NOMO-1 (cell line): Measurements from ENCODE around the gene ZNF76.
A peak's percentile ranks its signal among the peaks of the same experiment; 100 is the strongest.
"Not testable (repeated sequence)": the region's sequence is repeated elsewhere in the genome, so short reads cannot be mapped to it uniquely, and the experiment has no call there.

Experiments
- DNase-seq, 2 experiments: peaks; one replicate each; lab custom pipeline; 2025; ENCODE audit not compliant: unreplicated experiment in 2 of 2; lab: John Stamatoyannopoulos, UW

The ZNF76 gene

DNA sequence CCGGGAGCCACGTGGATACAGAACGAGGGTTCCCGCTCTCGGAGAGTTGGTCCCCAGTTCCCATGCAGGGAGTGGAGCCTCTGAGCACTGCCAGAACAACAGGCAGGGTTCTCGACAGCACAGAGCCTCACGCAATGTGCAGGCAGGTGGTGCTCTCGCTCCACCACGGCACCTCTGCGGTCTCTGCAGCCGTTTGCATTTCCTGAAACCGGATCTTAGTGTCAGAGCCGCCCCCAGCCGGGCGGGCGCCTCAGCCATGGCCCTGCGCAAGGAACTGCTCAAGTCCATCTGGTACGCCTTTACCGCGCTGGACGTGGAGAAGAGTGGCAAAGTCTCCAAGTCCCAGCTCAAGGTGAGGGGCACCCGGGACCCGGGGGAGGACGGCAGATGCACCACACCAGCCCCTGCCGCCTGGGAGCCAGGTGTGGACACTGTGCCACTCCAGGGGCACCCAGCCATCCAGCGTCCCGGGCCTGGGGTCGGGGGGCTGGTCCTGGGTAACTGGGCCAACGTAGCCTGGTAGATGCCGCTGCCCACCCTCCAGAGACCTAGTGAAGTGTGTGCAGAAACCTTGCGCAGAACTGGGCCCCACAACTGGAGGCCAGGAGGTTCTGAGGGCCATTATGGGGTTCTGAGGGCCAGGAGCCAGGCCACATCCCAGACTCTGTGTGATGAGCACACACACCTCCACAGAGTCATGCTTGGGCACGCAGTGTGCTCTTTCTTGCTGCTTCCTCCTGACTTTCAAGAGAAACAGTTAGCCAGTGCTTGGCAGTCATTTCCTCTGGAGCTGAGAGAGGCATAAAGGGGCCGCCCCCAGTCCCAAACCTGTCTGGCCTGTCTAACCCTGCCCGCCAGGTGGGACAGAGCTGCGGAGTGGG, 38.3 kb downstream of the ZNF76 start, which contains the start of gene DEF6:
DEF6 (plus strand) TSS at position 218 of the 881 bp plus-strand sequence; CDS start at position 257, 39 bp downstream.
- peak; percentile 91 to 93 for DNase-seq

GRCh38 chr6:35298625-35299140, 39.1 kb downstream of the ZNF76 start:
- peak; percentile 7 to 18 for DNase-seq

DNA sequence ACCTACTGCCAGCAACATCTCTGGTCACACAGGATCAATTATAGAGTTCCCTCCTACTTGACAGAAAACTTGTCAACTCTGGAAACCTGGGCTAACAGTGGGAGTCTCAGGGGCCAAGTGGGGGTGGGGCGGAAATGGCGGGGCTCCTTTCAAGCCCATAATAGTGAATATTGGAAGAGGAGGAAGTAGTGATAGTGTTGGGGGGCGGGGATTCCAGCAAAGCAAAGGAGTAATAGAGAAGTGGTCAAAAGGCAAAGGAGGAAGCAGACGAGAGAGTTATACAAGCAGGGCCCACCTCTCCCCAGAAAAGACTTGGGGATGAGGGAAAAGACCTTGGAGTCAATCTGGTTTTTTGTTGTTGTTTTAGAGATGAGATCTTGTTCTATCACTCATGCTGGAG, 40.1 kb downstream of the ZNF76 start:
- peak; percentile 93 to 94 for DNase-seq

DNA sequence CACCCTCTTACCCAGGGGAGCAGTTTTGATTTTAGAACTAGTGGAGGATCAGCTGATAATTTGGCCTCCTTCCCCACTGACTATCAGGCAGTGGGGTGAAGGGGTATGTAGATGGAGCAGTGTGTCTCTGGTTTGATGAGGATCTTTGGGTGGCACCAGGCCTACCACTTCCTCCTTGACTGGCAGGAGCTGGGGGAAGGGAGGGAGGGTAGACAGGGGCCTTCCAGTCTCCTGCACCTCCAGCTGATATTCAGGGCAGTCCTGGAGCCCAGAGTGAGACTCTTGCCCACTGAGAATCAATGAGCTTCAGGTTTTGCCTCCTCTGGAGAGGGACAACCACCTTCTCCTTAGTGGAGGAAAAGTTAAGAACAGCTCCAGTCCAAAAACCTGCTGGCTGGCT, 41.3 kb downstream of the ZNF76 start:
- DNase-seq, result no peak

- peak; percentile 81 to 91 for DNase-seq
These were observed 43.2 kb downstream of the ZNF76 start for GRCh38 chr6:35302604-35303241.

- DNase-seq, result no peak
These were observed 44.8 kb downstream of the ZNF76 start for GRCh38 chr6:35304299-35304698.

GRCh38 chr6:35305117-35305516, 45.6 kb downstream of the ZNF76 start:
- no peak for DNase-seq

DNA sequence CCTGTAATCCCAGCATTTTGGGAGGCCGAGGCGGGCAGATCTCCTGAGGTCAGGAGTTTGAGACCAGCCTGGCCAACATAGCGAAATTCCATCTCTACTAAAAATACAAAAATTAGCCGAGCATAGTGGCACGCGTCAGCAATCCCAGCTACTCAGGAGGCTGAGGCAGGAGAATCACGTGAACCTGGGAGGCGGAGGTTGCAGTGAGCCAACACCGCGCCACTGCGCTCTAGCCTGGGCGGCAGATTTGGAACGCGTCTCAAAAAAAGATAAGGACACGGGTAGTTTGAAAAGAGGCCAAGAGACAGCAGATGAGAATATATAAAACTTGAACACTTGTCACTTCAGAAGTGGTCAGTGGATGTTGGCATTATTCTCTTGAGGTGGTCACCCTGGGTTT, 47.6 kb downstream of the ZNF76 start:
- DNase-seq, result not testable (repeated sequence)

DNA sequence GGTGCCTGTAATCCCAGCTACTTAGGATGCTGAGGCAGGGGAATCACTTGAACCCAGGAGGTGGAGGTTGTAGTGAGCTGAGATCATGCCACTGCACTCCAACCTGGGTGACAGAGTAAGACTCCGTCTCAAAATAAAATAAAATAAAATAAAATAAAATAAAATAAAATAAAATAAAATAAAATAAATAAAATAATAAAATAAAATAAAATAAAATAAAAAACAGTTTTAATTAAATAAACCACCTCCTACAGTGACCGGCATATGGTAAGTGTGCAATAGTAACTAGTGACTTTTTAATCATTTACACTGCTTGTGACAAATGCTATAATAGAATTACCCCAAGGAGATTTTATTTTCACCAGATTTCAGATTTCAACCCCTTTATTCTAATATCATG, 49.0 kb downstream of the ZNF76 start:
- DNase-seq, result not testable (repeated sequence)

DNA sequence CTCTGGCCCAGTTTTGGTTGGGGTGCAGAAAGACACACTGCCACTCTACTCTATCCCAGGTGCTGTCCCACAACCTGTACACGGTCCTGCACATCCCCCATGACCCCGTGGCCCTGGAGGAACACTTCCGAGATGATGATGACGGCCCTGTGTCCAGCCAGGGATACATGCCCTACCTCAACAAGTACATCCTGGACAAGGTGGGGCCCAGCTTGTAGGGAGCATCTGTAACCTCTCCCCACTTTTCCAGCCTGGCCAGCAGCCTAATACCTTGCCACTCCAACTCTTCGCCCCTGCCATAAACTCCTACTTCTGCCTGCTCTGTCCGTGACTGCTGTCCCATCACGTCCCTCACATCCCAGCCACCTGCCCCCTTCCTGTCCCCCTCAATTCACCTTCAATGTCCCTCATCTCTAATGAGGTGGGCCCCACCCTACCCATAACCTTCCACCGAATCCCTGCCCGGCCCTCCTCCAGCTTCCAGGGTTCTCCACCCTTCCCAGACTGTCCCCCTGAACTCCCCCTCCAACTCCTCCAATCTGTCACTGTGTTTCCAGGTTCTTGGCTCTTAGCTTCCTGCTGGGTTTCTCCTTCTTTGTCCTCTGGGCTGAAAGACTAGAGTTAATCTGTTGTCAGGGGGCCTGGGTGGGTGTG, 50.2 kb downstream of the ZNF76 start:
- no peak for DNase-seq

GRCh38 chr6:35310265-35310831, 50.8 kb downstream of the ZNF76 start:
- DNase-seq, result no peak

DNA sequence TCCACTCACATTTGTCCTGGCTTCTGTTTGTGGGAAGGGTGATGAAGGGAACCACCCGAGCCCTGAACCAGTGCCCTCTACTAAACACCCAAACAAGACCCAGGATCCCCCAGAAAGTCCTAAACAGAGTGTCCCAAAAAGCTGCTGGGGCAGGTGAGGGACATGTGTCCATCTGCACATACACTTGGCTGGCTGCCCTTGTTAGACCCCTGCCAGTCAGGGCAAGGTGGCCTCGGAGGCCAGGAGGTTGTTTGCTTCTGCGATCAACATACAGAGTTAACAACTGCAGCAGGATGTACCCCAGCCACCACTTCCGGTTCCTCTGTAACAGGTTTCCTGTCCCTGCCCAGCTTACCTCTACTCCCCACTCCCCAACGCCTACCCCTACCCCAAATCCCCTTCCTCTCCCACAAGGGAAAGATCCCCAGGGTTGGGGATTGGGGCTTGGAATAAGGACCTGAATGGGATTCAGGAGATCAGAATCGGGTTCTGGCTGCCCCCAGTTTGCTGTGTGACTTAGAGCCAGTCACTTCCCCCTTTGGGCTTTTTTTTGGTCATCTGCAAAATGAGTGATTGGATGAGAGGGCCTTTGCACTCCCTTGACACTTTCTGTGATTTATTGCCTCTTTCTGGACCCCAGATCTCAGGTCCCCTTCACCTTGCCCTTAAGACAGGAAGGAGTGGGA, 52.0 kb downstream of the ZNF76 start:
- peak in 1 of 2 experiments; percentile 28 for DNase-seq

DNA sequence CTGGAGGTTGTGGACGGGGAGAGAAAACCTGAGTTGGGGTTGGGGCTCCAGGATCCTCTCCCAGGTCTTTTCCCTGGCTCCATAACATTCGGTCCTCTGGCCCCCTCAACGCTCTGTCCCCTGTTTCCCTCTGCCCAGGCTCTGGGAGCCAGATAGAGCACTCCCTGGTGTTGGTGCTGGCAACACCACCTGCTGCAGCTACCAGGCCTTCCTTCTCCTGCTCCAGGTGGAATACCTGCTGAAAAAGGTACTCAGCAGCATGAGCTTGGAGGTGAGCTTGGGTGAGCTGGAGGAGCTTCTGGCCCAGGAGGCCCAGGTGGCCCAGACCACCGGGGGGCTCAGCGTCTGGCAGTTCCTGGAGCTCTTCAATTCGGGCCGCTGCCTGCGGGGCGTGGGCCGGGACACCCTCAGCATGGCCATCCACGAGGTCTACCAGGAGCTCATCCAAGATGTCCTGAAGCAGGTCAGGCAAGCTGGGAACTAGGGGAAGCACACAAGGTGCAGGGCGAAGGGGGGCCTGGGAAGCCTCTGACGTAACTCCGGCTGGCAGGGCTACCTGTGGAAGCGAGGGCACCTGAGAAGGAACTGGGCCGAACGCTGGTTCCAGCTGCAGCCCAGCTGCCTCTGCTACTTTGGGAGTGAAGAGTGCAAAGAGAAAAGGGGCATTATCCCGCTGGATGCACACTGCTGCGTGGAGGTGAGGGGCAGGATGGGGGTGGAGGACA, 52.7 kb downstream of the ZNF76 start:
- no peak for DNase-seq

GRCh38 chr6:35312807-35313206, 53.3 kb downstream of the ZNF76 start:
- peak in 1 of 2 experiments; percentile 8 for DNase-seq

GRCh38 chr6:35317483-35318195, 58.1 kb downstream of the ZNF76 start:
- no peak for DNase-seq

DNA sequence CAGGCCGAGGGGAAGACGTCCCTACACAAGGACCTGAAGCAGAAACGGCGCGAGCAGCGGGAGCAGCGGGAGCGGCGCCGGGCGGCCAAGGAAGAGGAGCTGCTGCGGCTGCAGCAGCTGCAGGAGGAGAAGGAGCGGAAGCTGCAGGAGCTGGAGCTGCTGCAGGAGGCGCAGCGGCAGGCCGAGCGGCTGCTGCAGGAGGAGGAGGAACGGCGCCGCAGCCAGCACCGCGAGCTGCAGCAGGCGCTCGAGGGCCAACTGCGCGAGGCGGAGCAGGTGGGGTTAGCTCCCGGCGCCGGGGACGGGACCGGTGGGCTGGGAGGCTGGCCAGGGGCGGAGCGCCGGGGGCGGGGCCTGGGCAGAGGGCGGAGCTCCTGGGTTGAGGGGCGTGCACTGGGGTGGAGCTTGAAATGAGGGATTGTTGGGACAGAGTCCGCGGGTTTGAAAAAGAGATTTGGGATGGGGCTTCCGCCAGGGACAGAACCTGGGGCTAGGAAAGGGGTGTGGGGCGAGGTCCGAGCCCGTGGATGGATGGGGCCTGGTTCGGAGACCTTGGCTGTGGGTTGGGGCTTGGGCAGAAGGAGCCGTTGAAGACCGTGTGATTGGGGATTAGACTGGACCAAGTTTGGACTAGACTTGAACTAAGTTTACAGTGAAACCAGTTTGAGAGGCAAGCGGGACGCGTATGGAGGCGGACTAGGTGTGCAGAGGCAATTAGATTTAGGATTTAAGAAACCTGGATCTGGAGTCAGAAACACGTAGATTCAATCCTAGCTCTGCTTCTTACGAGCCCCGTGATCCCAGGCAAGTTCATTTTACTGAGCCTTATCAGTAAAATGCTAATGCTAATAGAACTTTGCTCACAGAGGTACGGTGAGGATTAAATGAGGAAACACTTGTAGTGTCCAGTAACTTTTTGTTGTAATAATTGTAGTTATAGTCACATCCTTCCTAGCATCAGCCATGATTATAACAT, 58.9 kb downstream of the ZNF76 start:
- DNase-seq, result no peak

DNA sequence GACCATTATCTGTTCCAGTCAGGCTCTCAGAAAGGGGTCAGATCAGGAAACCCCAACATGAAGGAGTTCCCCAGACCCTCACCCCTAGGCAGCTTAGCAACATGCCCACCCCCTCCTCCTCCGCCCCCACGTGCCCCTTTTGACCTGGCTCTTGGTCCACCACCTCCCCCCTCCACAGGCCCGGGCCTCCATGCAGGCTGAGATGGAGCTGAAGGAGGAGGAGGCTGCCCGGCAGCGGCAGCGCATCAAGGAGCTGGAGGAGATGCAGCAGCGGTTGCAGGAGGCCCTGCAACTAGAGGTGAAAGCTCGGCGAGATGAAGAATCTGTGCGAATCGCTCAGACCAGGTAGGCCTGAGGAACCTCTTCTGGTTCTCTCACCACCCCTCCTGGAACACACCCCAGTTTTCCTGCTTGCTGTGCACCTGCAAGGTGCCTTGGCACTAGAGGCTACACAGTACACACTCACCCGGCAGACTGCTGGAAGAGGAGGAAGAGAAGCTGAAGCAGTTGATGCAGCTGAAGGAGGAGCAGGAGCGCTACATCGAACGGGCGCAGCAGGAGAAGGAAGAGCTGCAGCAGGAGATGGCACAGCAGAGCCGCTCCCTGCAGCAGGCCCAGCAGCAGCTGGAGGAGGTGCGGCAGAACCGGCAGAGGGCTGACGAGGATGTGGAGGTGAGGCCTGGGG, 60.0 kb downstream of the ZNF76 start:
- no peak for DNase-seq
